Liver (tissue), 9 donors: Measurements from ENCODE around the gene PHTF2. TPM values are rescaled to one million over a fixed set of nuclear protein-coding genes. Genes with fewer than 3 reads are reported as not detected.

Experiments used
- DNase-seq: peaks from one replicate; pipeline ENCODE4 v3.0.0-alpha.2; 2017; ENCODE audit warnings: low spot score
- H3K27ac ChIP-seq, 2 donors: one replicate each; pipeline ENCODE4 v1.7.0; 2013; ENCODE audit warnings: inconsistent platforms in 2 of 2, low read length in 2 of 2, control low read depth in 1 of 2, low read depth in 1 of 2, mild to moderate bottlenecking in 1 of 2
- H3K27me3 ChIP-seq, 4 donors: one replicate each; pipeline versions ENCODE4 v1.6.1 to v1.7.0; 2013; ENCODE audit warnings: low read length in 3 of 4, inconsistent platforms in 1 of 4, mild to moderate bottlenecking in 1 of 4, moderate library complexity in 1 of 4; ENCODE audit not compliant: control insufficient read depth in 4 of 4, insufficient read depth in 4 of 4
- H3K36me3 ChIP-seq, 4 donors: one replicate each; pipeline versions ENCODE4 v1.6.1 to v1.7.0; 2013; ENCODE audit warnings: low read length in 3 of 4, mild to moderate bottlenecking in 3 of 4, low read depth in 1 of 4, moderate library complexity in 1 of 4; ENCODE audit not compliant: control insufficient read depth in 4 of 4, insufficient read depth in 3 of 4
- H3K4me1 ChIP-seq, 4 donors: one replicate each; pipeline versions ENCODE4 v1.6.1 to v1.7.0; 2013; ENCODE audit warnings: low read length in 3 of 4, mild to moderate bottlenecking in 3 of 4, moderate library complexity in 1 of 4; ENCODE audit not compliant: control insufficient read depth in 4 of 4, insufficient read depth in 4 of 4
- H3K4me3 ChIP-seq, 3 donors: one replicate each; pipeline versions ENCODE4 v1.6.1 to v1.7.0; 2013; ENCODE audit warnings: low read length in 3 of 3, control low read depth in 1 of 3, low read depth in 1 of 3, mild to moderate bottlenecking in 1 of 3
- H3K9ac ChIP-seq, 2 donors: one replicate each; pipeline ENCODE4 v1.7.0; 2013; ENCODE audit warnings: low read length in 2 of 2, mild to moderate bottlenecking in 2 of 2, moderate library complexity in 2 of 2, control low read depth in 1 of 2, low read depth in 1 of 2
- H3K9me3 ChIP-seq, 4 donors: one replicate each; pipeline versions ENCODE4 v1.6.1 to v1.7.0; 2013; ENCODE audit warnings: low read length in 3 of 4; ENCODE audit not compliant: control insufficient read depth in 4 of 4
- EGR1 ChIP-seq, 2 donors: IDR thresholded peaks; 2 replicates each; pipeline ENCODE4 v1.6.1; 2016 to 2018; ENCODE audit warnings: antibody characterized with exemption in 2 of 2, low read depth in 2 of 2
- FOXA1 ChIP-seq: IDR thresholded peaks from 2 replicates; pipeline ENCODE4 v1.6.1; 2016; ENCODE audit warnings: antibody characterized with exemption
- FOXA2 ChIP-seq: IDR thresholded peaks from 2 replicates; pipeline ENCODE4 v1.6.1; 2016; ENCODE audit warnings: antibody characterized with exemption
- GABPA ChIP-seq, 2 donors: IDR thresholded peaks in 1 of 2; conservative IDR thresholded peaks in 1 of 2; 2 replicates each; pipeline ENCODE4 v1.6.1; 2016; ENCODE audit warnings: antibody characterized with exemption in 2 of 2, mild to moderate bottlenecking in 1 of 2, moderate library complexity in 1 of 2
- HNF4G ChIP-seq: IDR thresholded peaks from 2 replicates; pipeline ENCODE4 v1.6.1; 2016; ENCODE audit warnings: antibody characterized with exemption
- MAX ChIP-seq: IDR thresholded peaks from 2 replicates; pipeline ENCODE4 v1.6.1; 2016; ENCODE audit warnings: antibody characterized with exemption
- NR2F2 ChIP-seq: IDR thresholded peaks from 2 replicates; pipeline ENCODE4 v1.6.1; 2016; ENCODE audit warnings: antibody characterized with exemption
- RAD21 ChIP-seq, 2 donors: IDR thresholded peaks; 2 replicates each; pipeline ENCODE4 v1.6.1; 2016; ENCODE audit warnings: antibody characterized with exemption in 2 of 2, mild to moderate bottlenecking in 2 of 2
- RXRA ChIP-seq, 2 donors: IDR thresholded peaks; 2 replicates each; pipeline ENCODE4 v1.6.1; 2017 to 2018; ENCODE audit warnings: antibody characterized with exemption in 2 of 2, mild to moderate bottlenecking in 1 of 2
- SP1 ChIP-seq: IDR thresholded peaks from 2 replicates; pipeline ENCODE4 v1.6.1; 2018; ENCODE audit warnings: antibody characterized with exemption, mild to moderate bottlenecking
- TAF1 ChIP-seq: conservative IDR thresholded peaks from 2 replicates; pipeline ENCODE4 v1.6.1; 2016; ENCODE audit warnings: antibody characterized with exemption, mild to moderate bottlenecking
- YY1 ChIP-seq: IDR thresholded peaks from 2 replicates; pipeline ENCODE4 v1.6.1; 2016; ENCODE audit warnings: antibody characterized with exemption, mild to moderate bottlenecking
- WGBS: extraction: QIAGEN DNeasy Blood & Tissue Kit; methylation state at CpG from one replicate; pipeline ENCODE4 v1.1.7; 2013; 5-methylcytosine and 5-hydroxymethylcytosine counted together
- polyA plus RNA-seq, 2 donors: library from polyadenylated mRNA; stranded (reverse) in 1 of 2; unstranded in 1 of 2; fragments of 200-250 nt in 1 of 2; fragments of >200 nt in 1 of 2; fragmentation: Nextera tagmentation in 1 of 2; extraction: Ambion mirVana in 1 of 2; gene quantifications; one replicate each; pipeline versions ENCODE4 v1.2.1 to v1.2.3, GENCODE V29; 2013 to 2015
- total RNA-seq, 2 donors: library from RNA; depleted of rRNA; stranded (reverse); fragments of >200 nt; gene quantifications; one replicate each; pipeline ENCODE4 v1.2.3, GENCODE V29; 2014
- TF ChIP-seq, protein P1 (sequence below): IDR thresholded peaks from 2 replicates; pipeline ENCODE4 v1.6.1; 2016; ENCODE audit warnings: antibody characterized with exemption
- TF ChIP-seq, protein P2 (sequence below): fragments of 150-350 bp; IDR thresholded peaks from 2 replicates; pipeline ENCODE4 v1.5.1; 2017; ENCODE audit warnings: improper control_type of control experiment, low read depth, low read length; ENCODE audit not compliant: missing input control
- TF ChIP-seq, protein P3 (sequence below): IDR thresholded peaks from 2 replicates; pipeline ENCODE4 v1.6.1; 2016; ENCODE audit warnings: antibody characterized with exemption, mild to moderate bottlenecking
- donor health status: healthy.
- donor health status: healthy.
- donor health status: healthy.
- donor health status: healthy.
- donor health status: healthy.

Gene PHTF2
- total and polyA plus RNA-seq, 4 donors: 2.2 to 7.3 (median 4.7) TPM

- TF ChIP-seq, protein P1, sequence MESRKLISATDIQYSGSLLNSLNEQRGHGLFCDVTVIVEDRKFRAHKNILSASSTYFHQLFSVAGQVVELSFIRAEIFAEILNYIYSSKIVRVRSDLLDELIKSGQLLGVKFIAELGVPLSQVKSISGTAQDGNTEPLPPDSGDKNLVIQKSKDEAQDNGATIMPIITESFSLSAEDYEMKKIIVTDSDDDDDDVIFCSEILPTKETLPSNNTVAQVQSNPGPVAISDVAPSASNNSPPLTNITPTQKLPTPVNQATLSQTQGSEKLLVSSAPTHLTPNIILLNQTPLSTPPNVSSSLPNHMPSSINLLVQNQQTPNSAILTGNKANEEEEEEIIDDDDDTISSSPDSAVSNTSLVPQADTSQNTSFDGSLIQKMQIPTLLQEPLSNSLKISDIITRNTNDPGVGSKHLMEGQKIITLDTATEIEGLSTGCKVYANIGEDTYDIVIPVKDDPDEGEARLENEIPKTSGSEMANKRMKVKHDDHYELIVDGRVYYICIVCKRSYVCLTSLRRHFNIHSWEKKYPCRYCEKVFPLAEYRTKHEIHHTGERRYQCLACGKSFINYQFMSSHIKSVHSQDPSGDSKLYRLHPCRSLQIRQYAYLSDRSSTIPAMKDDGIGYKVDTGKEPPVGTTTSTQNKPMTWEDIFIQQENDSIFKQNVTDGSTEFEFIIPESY: no peak
Observed at GRCh38 chr7:77800158-77800557, 1.6 kb downstream of the PHTF2 start (continued).

- whole genome bisulfite sequencing: 88% methylated on average over 2 of the region's 2 CpGs
- Histone ChIP-seq H3K27ac (no peak overlapping the region), H3K4me3 (no peak overlapping the region), H3K36me3 (no peaks in the 10 kb centered on the region), H3K27me3 (no peaks in the 10 kb centered on the region), H3K4me1 (peaks cover 2 to 32% (median 21%) of the 10 kb centered on the region in 4 donors), H3K9ac (no peak overlapping the region), H3K9me3 (no peaks in the 10 kb centered on the region)
- no peak for TF ChIP-seq YY1
- TF ChIP-seq EGR1 (IDR thresholded peaks at IDR 0.05; ENCODE audit: low read depth in 2 of 2): no peak
- no peak for TF ChIP-seq RXRA (IDR thresholded peaks at IDR 0.05)
- no peak for TF ChIP-seq FOXA1
- TF ChIP-seq HNF4G: no peak
- no peak for TF ChIP-seq FOXA2
- TF ChIP-seq RAD21 (IDR thresholded peaks at IDR 0.05): no peak
- TF ChIP-seq, protein P1: no peak
- TF ChIP-seq, protein P2, sequence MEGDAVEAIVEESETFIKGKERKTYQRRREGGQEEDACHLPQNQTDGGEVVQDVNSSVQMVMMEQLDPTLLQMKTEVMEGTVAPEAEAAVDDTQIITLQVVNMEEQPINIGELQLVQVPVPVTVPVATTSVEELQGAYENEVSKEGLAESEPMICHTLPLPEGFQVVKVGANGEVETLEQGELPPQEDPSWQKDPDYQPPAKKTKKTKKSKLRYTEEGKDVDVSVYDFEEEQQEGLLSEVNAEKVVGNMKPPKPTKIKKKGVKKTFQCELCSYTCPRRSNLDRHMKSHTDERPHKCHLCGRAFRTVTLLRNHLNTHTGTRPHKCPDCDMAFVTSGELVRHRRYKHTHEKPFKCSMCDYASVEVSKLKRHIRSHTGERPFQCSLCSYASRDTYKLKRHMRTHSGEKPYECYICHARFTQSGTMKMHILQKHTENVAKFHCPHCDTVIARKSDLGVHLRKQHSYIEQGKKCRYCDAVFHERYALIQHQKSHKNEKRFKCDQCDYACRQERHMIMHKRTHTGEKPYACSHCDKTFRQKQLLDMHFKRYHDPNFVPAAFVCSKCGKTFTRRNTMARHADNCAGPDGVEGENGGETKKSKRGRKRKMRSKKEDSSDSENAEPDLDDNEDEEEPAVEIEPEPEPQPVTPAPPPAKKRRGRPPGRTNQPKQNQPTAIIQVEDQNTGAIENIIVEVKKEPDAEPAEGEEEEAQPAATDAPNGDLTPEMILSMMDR: no peak
- TF ChIP-seq MAX: no peak
- TF ChIP-seq NR2F2: no peak
- no peak for TF ChIP-seq GABPA (IDR thresholded peaks at IDR 0.05 in 1 of 2, conservative IDR thresholded peaks at IDR 0.05 in 1 of 2)
- no peak for TF ChIP-seq SP1
- no peak for TF ChIP-seq TAF1
- TF ChIP-seq, protein P3, sequence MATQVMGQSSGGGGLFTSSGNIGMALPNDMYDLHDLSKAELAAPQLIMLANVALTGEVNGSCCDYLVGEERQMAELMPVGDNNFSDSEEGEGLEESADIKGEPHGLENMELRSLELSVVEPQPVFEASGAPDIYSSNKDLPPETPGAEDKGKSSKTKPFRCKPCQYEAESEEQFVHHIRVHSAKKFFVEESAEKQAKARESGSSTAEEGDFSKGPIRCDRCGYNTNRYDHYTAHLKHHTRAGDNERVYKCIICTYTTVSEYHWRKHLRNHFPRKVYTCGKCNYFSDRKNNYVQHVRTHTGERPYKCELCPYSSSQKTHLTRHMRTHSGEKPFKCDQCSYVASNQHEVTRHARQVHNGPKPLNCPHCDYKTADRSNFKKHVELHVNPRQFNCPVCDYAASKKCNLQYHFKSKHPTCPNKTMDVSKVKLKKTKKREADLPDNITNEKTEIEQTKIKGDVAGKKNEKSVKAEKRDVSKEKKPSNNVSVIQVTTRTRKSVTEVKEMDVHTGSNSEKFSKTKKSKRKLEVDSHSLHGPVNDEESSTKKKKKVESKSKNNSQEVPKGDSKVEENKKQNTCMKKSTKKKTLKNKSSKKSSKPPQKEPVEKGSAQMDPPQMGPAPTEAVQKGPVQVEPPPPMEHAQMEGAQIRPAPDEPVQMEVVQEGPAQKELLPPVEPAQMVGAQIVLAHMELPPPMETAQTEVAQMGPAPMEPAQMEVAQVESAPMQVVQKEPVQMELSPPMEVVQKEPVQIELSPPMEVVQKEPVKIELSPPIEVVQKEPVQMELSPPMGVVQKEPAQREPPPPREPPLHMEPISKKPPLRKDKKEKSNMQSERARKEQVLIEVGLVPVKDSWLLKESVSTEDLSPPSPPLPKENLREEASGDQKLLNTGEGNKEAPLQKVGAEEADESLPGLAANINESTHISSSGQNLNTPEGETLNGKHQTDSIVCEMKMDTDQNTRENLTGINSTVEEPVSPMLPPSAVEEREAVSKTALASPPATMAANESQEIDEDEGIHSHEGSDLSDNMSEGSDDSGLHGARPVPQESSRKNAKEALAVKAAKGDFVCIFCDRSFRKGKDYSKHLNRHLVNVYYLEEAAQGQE: no peak
- no peak for DNase-seq
Observed at GRCh38 chr7:77800730-77801129, 2.2 kb downstream of the PHTF2 start.
